Esophagus muscularis mucosa (tissue), 3 donors: ENCODE data around the gene ZNF79.

Experiments
- CTCF ChIP-seq, 3 experiments: fragments of 200-600 bp in 2 of 3; fragments of 450-650 bp in 1 of 3; sonication (generic) in 2 of 3; IDR thresholded peaks; one replicate each; pipeline ENCODE4 v1.5.1; 2017 to 2019; ENCODE audit warnings: antibody characterized with exemption in 3 of 3, mild to moderate bottlenecking in 2 of 3, moderate library complexity in 1 of 3
- POLR2A ChIP-seq: fragments of 450-650 bp; IDR thresholded peaks from one replicate; pipeline ENCODE4 v1.6.1; 2017; ENCODE audit warnings: antibody characterized with exemption, moderate library complexity, mild to moderate bottlenecking, low read depth
- POLR2AphosphoS5 ChIP-seq, 2 donors: sonication (generic); formaldehyde crosslinking; IDR thresholded peaks; one replicate each; pipeline ENCODE4 v1.6.1; 2017; ENCODE audit warnings: antibody characterized with exemption in 2 of 2

GRCh38 chr9:127490535-127491230 is 66.5 kb downstream of the ZNF79 start:
- TF ChIP-seq CTCF (IDR thresholded peaks at IDR 0.05) (no peak), POLR2A (no peak), POLR2AphosphoS5 (IDR thresholded peaks at IDR 0.05) (no peak)
